GM12891 (cell line): ENCODE results near the gene CDH24. TPM values are rescaled to one million over a fixed set of nuclear protein-coding genes. Genes with fewer than 3 reads are reported as not detected.

Experiments used
- DNase-seq: peaks from one replicate; pipeline ENCODE4 v3.0.0; 2011; ENCODE audit warnings: low spot score; ENCODE audit not compliant: insufficient read length
- FAIRE-seq: peaks from 2 replicates; lab custom pipeline; 2011; peaks lifted over from hg19 to GRCh38; lab: Jason Lieb, UNC
- PAX5 ChIP-seq: IDR thresholded peaks from 2 replicates; pipeline ENCODE4 v1.6.1; 2011; ENCODE audit warnings: low read length, moderate library complexity, mild to moderate bottlenecking; ENCODE audit not compliant: insufficient read depth, severe bottlenecking
- POLR2A ChIP-seq: IDR thresholded peaks from 2 replicates; pipeline ENCODE4 v1.6.1; 2011; ENCODE audit warnings: low read depth, low read length, control low read depth
- POLR2AphosphoS5 ChIP-seq: IDR thresholded peaks from 2 replicates; pipeline ENCODE4 v1.6.1; 2011; ENCODE audit warnings: low read depth, low read length, control low read depth
- POU2F2 ChIP-seq: IDR thresholded peaks from 2 replicates; pipeline ENCODE4 v1.6.1; 2011; ENCODE audit warnings: low read depth, mild to moderate bottlenecking, control low read depth, low read length, moderate library complexity
- SPI1 ChIP-seq: IDR thresholded peaks from 2 replicates; pipeline ENCODE4 v1.6.1; 2011; ENCODE audit warnings: low read depth, low read length, control low read depth
- TAF1 ChIP-seq: IDR thresholded peaks from 2 replicates; pipeline ENCODE4 v1.6.1; 2011; ENCODE audit warnings: low read depth, low read length, control low read depth
- polyA plus RNA-seq: library from polyadenylated mRNA; unstranded; fragments of >200 nt; gene quantifications from one replicate; pipeline ENCODE4 v1.2.1, GENCODE V29; 2012; ENCODE audit warnings: low read depth, missing spikeins, inconsistent platforms; ENCODE audit not compliant: missing spikeins

CDH24 gene
- polyA plus RNA-seq: 1.1 TPM

DNA sequence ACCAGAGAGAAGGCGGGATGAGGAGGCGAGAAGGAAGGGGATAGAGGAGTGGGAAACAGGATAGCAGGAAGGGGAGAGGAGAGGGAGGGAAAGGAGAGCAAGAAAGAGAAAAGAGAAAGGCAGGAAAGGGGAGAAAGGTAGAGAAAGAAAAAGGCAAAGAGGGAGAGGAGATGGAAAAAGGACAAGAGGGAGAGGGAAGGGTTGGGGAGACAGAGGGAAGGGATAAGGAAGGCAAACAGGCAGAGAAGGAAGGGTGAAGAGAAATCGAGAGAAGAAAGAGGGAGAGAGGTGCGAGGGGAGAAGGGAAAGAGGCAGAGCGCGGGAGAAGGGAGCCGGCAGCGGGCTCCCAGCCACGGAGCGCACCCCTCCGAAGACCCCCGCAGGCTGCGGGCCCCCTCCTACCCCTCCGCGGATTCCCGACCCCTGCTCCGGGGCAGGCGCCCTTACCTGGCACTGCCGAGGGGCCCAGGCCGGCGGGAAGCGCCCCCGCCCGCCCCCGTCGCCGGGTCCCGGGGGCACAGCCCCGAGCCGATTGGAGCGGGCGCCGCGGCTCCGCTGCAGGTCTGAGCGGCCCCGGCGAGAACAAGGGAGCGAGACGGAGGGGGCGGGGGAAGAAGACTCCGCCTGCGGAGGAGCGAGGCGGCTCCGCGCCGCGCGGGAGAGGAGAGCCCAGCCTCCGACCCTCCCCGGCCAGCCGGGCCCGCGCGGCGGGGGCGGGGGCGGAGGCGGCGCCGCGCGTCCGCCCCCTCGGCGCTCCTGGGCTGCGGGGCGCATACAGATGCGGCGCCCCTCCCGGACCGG is at the start of gene CDH24:
CDH24 (minus strand) TSS at position 565 of the 801 bp plus-strand sequence. CDS start 1,787 bp downstream, outside the sequence.
- TF ChIP-seq POU2F2 (no peak), SPI1 (no peak), POLR2A (no peak), PAX5 (no peak), TAF1 (no peak), POLR2AphosphoS5 (no peak)
- DNase-seq (peak; percentile 91), FAIRE-seq (peak; percentile 55)

GRCh38 chr14:23106747-23107045 is 49.4 kb upstream of the CDH24 start:
- DNase-seq (no peak), FAIRE-seq (no peak)
- TF ChIP-seq PAX5: no peak
- no peak for TF ChIP-seq POU2F2
- TF ChIP-seq POLR2AphosphoS5: no peak
- no peak for TF ChIP-seq SPI1
- no peak for TF ChIP-seq TAF1
- no peak for TF ChIP-seq POLR2A

DNA sequence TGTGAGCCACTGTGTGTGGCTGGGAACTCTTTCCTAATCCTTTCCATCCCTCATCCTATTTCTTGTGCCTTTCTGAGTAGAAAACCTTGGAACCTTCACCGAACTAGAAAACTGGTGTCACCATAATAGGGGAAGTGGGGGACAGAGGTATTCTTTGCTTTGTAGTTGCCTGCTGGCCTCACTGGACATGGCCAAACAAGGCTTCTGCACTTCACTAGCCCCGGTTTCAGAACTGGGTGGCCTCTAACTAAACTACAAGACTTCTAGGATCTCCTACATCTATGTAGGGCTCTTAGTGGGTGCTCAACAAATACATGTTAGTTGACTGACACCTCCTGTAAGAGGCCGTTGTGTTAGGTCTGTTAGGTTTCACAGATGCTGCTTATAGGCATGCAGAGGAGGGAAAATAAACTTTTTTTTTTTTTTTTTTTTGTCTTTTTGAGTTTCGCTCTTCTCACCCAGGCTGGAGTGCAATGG is 48.1 kb upstream of the CDH24 start:
- TF ChIP-seq POU2F2: no peak
- peak; percentile 23; the same call in 1 of the 2 replicates for TF ChIP-seq SPI1
- TF ChIP-seq POLR2A: no peak
- no peak for DNase-seq
- no peak for FAIRE-seq

DNA sequence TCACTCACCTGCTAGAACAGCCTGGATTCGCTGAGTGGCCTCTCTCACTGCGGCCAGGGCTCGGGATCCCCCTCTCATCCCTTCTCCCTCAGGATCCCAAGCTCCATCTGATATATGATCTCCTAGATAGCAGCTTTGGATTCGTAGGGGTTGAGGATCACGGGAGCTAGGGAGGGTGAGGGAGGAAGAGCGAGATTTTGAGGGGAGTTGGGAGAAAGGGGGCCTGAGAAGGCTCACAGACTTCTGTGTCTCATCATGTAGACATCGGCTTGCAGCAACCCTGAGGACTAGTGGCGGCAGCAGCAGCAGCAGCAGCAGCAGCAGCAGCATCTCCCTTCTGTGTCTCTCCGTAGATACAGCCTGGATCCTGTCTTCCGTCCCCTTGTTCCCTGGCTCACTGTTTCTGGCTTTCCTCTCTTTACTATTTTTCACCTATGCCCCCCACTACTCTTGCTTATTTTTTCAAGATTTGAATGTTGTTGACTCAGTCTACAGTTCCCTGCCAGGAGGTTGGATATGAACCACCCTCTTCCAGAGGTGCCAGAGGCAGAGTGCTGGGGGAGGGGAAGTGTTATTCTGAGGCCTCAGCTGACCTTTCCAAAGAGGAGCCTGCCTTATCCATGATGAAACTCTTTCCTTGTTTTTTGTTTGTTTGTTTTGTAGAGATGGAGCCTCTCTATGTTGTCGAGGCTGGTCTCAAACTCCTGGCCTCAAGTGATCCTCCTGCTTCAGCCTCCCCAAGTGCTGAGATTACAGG is 47.4 kb upstream of the CDH24 start, which contains the start of gene CIROP:
CIROP (minus strand) TSS at position 399 of the 757 bp plus-strand sequence; CDS start at position 330, 69 bp downstream.
- FAIRE-seq (no peak), DNase-seq (no peak)
- no peak for TF ChIP-seq PAX5
- no peak for TF ChIP-seq POLR2AphosphoS5
- TF ChIP-seq TAF1: no peak
- no peak for TF ChIP-seq POU2F2
- TF ChIP-seq SPI1: no peak
- TF ChIP-seq POLR2A: no peak

DNA sequence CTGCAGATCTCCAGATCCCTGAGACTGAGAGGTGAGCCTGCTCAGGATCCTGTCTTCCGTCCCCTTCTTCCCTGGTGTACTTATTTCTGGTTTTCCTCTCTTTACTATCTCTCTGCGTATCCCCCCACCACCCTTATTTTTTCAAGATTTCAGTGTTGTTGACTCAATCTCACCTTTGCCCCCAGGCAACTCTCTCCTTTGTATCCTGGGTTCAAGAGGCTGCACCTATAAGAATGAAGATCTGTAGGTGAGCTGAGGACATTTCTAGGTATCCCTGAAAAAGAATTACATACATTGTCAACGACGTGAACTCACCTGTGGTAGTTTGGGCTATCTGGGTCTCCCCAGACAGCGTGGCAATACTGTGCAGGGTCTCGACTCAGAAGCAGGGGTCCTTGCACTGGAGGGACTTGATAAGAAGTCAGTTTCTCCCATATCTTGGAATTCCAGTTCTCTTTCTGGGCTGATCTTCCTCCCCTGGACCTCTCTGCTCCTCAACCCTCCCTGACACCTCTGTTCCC is 46.8 kb upstream of the CDH24 start:
- DNase-seq: no peak
- no peak for TF ChIP-seq POLR2AphosphoS5
- no peak for TF ChIP-seq SPI1
- TF ChIP-seq PAX5: no peak
- TF ChIP-seq POLR2A: no peak
- no peak for TF ChIP-seq TAF1
- TF ChIP-seq POU2F2: no peak
- FAIRE-seq: no peak

- DNase-seq (no peak), FAIRE-seq (no peak)
- TF ChIP-seq POLR2A (no peak), TAF1 (no peak), POLR2AphosphoS5 (no peak), SPI1 (no peak)
These were observed 46.3 kb upstream of the CDH24 start for GRCh38 chr14:23103581-23103980.

- DNase-seq (no peak), FAIRE-seq (no peak)
- TF ChIP-seq PAX5: no peak
These were observed 45.5 kb upstream of the CDH24 start for GRCh38 chr14:23102801-23103200.

DNA sequence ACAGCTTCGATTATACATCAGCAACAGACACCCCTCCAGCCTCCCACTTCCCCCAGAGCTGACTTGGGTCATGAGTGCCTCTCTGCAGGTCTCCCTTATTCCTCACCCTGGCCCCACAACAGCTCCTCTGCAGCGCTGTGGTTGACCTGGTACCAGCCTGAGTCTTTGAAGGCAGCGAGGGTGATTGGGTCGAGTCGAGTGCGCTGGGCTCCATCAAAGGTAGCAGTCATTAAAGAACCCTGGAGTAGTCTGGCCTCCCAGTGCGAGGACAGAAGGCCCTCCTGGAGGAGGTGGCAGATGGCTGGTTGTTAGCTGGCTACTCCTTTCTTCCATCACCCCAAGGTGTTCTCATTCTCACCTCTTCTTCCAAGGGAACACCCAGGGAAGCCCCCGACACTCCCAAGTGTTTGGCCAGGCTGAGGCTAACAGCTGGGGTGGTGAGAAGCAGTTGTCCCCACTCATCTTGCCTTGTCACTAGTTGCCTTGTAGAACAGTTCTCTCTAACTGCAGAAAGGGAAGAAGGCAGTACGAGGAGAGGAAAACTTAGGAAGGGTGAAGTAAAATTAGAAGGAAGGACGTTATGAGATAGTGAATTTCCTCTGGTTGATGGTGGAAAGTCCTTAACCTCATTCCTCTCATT is 44.8 kb upstream of the CDH24 start:
- no peak for FAIRE-seq
- no peak for TF ChIP-seq POU2F2
- no peak for DNase-seq

- DNase-seq (no peak), FAIRE-seq (no peak)
- TF ChIP-seq POU2F2 (no peak), SPI1 (no peak), PAX5 (no peak), POLR2AphosphoS5 (no peak), TAF1 (no peak), POLR2A (no peak)
These were observed 44.1 kb upstream of the CDH24 start for GRCh38 chr14:23101213-23101970.
